ENCODE measurements around the gene CREG2.

- no peak for TF ChIP-seq EZH2 (IDR thresholded peaks at IDR 0.05)
- no peak for TF ChIP-seq POLR2AphosphoS5 (IDR thresholded peaks at IDR 0.05; ENCODE audit: borderline replicate concordance, low read depth, low read length)
- no peak for TF ChIP-seq FOXP2 (optimal IDR thresholded peaks at IDR 0.05; ENCODE audit: control extremely low read depth, extremely low read length, insufficient read depth)
These were observed 79.8 kb downstream of the CREG2 start for GRCh38 chr2:101307503-101307902.
